ENCODE data around the gene KIDINS220. TPM values are rescaled to one million over a fixed set of nuclear protein-coding genes. Genes with fewer than 3 reads are reported as not detected.

Gene KIDINS220
- total and polyA plus RNA-seq, 9 of the 15 experiments (the other 6 are each of a cell fraction or from before 2014, with no cell fraction given): 15.2 to 48.0 (median 34.4) TPM

DNA sequence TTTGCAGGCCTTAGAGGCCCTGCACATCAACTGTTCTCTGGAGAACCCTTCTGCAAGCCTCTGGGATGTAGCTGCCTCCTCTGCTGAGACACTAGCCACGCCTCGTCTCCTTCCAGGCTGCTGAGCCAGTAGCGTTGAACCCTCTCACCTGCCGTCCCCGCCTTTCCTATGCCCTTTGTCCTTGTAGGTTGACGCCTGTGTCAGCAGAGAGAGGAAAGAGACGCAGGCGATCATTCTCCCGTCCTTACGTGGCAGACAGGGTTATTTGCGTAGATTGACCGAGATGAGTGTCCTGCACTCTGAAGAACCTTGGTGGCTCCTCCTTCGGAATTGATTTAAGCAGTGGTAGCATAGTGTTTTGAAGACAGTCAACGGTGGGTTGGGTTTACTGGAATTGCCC, 127.8 kb downstream of the KIDINS220 start:
- no peak for FAIRE-seq
- CTCF ChIA-PET (ENCODE audit: low intra/inter-chr PET ratio): no interaction called here

More for the DNA sequence above, 127.8 kb downstream of the KIDINS220 start:
- intact Hi-C loops (cut with micrococcal nuclease) (no loop called here), in situ Hi-C loops (cut with MboI) (no loop called here)
- Histone ChIP-seq H3K27ac (ENCODE audit: extremely low read depth, low read depth, low read length) (no peak overlapping the region), H2AFZ (ENCODE audit: low read depth, low read length) (peak overlapping the region; percentile 54; the same call in 1 of the 2 replicates), H3K79me2 (ENCODE audit: control insufficient read depth, insufficient read depth, low read length) (no peaks in the 10 kb centered on the region), H3K4me3 (no peak overlapping the region), H3K36me3 (ENCODE audit: control insufficient read depth, insufficient read depth, low read length) (no peaks in the 10 kb centered on the region), H3K4me1 (replicated peaks in 1 of 2; ENCODE audit: control insufficient read depth in 2 of 2, insufficient read depth in 2 of 2, low read length in 2 of 2) (peaks cover 5 to 10% of the 10 kb centered on the region in 2 experiments; a peak in 4 of 5 replicates), H3K9me1 (ENCODE audit: control insufficient read depth, insufficient read depth, low read length) (no peaks in the 10 kb centered on the region), H3K4me2 (ENCODE audit: insufficient read depth, low read length) (no peak overlapping the region), H3K27me3 (ENCODE audit: control insufficient read depth in 2 of 2, insufficient read depth in 2 of 2, low read length in 2 of 2) (no peaks in the 10 kb centered on the region), H3K9ac (ENCODE audit: insufficient read depth in 1 of 2, low read depth in 2 of 2, low read length in 2 of 2) (no peak overlapping the region), H4K20me1 (replicated peaks; ENCODE audit: control insufficient read depth, insufficient read depth, low read length) (no peaks in the 10 kb centered on the region), H3K9me3 (replicated peaks; ENCODE audit: control insufficient read depth, insufficient read depth, low read depth, low read length) (no peaks in the 10 kb centered on the region; the same call in 1 of the 2 replicates)
- BruUV-seq (replicated peaks): no TSS peak
- 58% methylated on average over 13 of the region's 14 CpGs for WGBS (ENCODE audit: insufficient coverage, low coverage, missing lambda C conversion rate)
- DNase-seq (ENCODE audit: extremely low read depth in 1 of 4, low spot score in 3 of 4) (no peak), ATAC-seq (no peak)
- POLR2A ChIA-PET: interaction anchor here (0.8 kb wide), 1 partner anchor 28 kb away, joined by 6 read pairs; the partner anchor contains the start of gene ID2
- TF ChIP-seq, protein P1, sequence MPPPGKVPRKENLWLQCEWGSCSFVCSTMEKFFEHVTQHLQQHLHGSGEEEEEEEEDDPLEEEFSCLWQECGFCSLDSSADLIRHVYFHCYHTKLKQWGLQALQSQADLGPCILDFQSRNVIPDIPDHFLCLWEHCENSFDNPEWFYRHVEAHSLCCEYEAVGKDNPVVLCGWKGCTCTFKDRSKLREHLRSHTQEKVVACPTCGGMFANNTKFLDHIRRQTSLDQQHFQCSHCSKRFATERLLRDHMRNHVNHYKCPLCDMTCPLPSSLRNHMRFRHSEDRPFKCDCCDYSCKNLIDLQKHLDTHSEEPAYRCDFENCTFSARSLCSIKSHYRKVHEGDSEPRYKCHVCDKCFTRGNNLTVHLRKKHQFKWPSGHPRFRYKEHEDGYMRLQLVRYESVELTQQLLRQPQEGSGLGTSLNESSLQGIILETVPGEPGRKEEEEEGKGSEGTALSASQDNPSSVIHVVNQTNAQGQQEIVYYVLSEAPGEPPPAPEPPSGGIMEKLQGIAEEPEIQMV (tag; conservative IDR thresholded peaks at IDR 0.05; ENCODE audit: low read depth): no peak
- TF ChIP-seq PML (IDR thresholded peaks at IDR 0.05; ENCODE audit: low read length) (no peak), ZBTB7A (IDR thresholded peaks at IDR 0.05; ENCODE audit: borderline replicate concordance, control insufficient read depth, low read depth, low read length) (no peak), BRF1 (IDR thresholded peaks at IDR 0.05; ENCODE audit: borderline replicate concordance, extremely low read depth, insufficient read length) (no peak), FOXP1 (CRISPR knock-in tag; IDR thresholded peaks at IDR 0.05) (no peak), TCF3 (CRISPR knock-in tag; IDR thresholded peaks at IDR 0.05) (no peak), HDAC2 (IDR thresholded peaks at IDR 0.05) (no peak)
- TF ChIP-seq, protein P2, sequence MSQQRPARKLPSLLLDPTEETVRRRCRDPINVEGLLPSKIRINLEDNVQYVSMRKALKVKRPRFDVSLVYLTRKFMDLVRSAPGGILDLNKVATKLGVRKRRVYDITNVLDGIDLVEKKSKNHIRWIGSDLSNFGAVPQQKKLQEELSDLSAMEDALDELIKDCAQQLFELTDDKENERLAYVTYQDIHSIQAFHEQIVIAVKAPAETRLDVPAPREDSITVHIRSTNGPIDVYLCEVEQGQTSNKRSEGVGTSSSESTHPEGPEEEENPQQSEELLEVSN (IDR thresholded peaks at IDR 0.05; ENCODE audit: borderline replicate concordance in 1 of 2, extremely low read depth in 1 of 2, insufficient read depth in 1 of 2, insufficient read length in 1 of 2, low read depth in 1 of 2, low read length in 1 of 2, poor library complexity in 1 of 2, severe bottlenecking in 1 of 2): no peak

Data from K562 (cell line).